Right cardiac atrium (tissue), 5 donors: ENCODE data around the gene LRRC8B. TPM values are rescaled to one million over a fixed set of nuclear protein-coding genes. Genes with fewer than 3 reads are reported as not detected.
A peak's percentile ranks its signal among the peaks of the same experiment; 100 is the strongest.

Experiments used
- ATAC-seq, 2 donors: fragments of 200-7000 bp; cut with Tn5 transposase; one replicate each; pipeline versions ENCODE4 v1.8.0 to v1.9.1; 2020; ENCODE audit warnings: moderate library complexity in 2 of 2, mild to moderate bottlenecking in 1 of 2
- DNase-seq, 3 donors: peaks; one replicate each; pipeline ENCODE4 v3.0.0-alpha.2; 2020
- H3K27ac ChIP-seq: one replicate; pipeline ENCODE4 v1.5.1; 2013; ENCODE audit warnings: mild to moderate bottlenecking, low read length, control low read depth, moderate library complexity
- H3K27me3 ChIP-seq: one replicate; pipeline ENCODE4 v1.6.1; 2013; ENCODE audit not compliant: control insufficient read depth, insufficient read depth
- H3K4me1 ChIP-seq: one replicate; pipeline ENCODE4 v1.6.1; 2013; ENCODE audit warnings: low read length; ENCODE audit not compliant: control insufficient read depth, insufficient read depth
- H3K4me3 ChIP-seq: one replicate; pipeline ENCODE4 v1.5.1; 2013; ENCODE audit warnings: low read length, control low read depth
- H3K9me3 ChIP-seq: one replicate; pipeline ENCODE4 v1.6.1; 2013; ENCODE audit warnings: low read length; ENCODE audit not compliant: control insufficient read depth
- WGBS: extraction: QIAGEN DNeasy Blood & Tissue Kit; methylation state at CpG from one replicate; pipeline ENCODE4 v1.1.7; 2013; 5-methylcytosine and 5-hydroxymethylcytosine counted together
- intact Hi-C, 4 donors: fragments of 100-400 bp; cut with DNase I; formaldehyde crosslinking; loops; one replicate each; pipeline versions ENCODE4 v1.11.0 to v1.14.0; 2022 to 2023
- polyA plus RNA-seq: library from polyadenylated mRNA; stranded (reverse); fragments of 200-250 nt; gene quantifications from one replicate; pipeline ENCODE4 v1.2.3, GENCODE V29; 2013
- total RNA-seq, 4 donors: library from RNA; stranded (reverse); fragmentation: NEBNext Ultra II Directional; extraction: Animal tissue kit (Norgen Biotek cat#: 25700); gene quantifications; one replicate each; pipeline ENCODE4 v1.2.1, GENCODE V29; 2021
- donor health status: healthy with polysubstance abuse.
- donor health status: DM: no; HTN: yes; CAD: no.
- donor health status: DM: no; HTN: no; CAD: no.
- donor health status: DM: no; HTN: yes; CAD: no; lungs with severe emphysema.
- donor health status: DM: yes; HTN: yes; CAD: no.

LRRC8B gene
- total and polyA plus RNA-seq, 5 donors, result 1.4 to 5.6 (median 5.1) TPM

GRCh38 chr1:89548122-89548857, 23.7 kb downstream of the LRRC8B start:
- no peak for DNase-seq
- no peaks in the 10 kb centered on the region for H3K27me3 ChIP-seq
- H3K27ac ChIP-seq, result no peak overlapping the region
- peaks cover 5% of the 10 kb centered on the region for H3K4me1 ChIP-seq
- H3K9me3 ChIP-seq, result no peaks in the 10 kb centered on the region
- intact Hi-C loops, result no loop called here
- 89% methylated on average over 2 of the region's 2 CpGs for WGBS
- no peak for ATAC-seq
- H3K4me3 ChIP-seq, result no peak overlapping the region

- Histone ChIP-seq H3K9me3 (no peaks in the 10 kb centered on the region), H3K27me3 (no peaks in the 10 kb centered on the region), H3K4me1 (peaks cover 2% of the 10 kb centered on the region), H3K4me3 (no peak overlapping the region), H3K27ac (no peak overlapping the region)
- DNase-seq, result no peak
- WGBS, result 74% methylated on average over 5 of the region's 5 CpGs
- intact Hi-C loops, result no loop called here
- no peak for ATAC-seq
Observed at GRCh38 chr1:89550995-89551394, 26.4 kb downstream of the LRRC8B start.

GRCh38 chr1:89552471-89553081, 27.9 kb downstream of the LRRC8B start:
- ATAC-seq (peak in 1 of 2 donors; percentile 51), DNase-seq (no peak)
- intact Hi-C loops, result no loop called here
- H3K9me3 ChIP-seq, result no peaks in the 10 kb centered on the region
- H3K4me3 ChIP-seq, result no peak overlapping the region
- H3K4me1 ChIP-seq, result peaks cover 2% of the 10 kb centered on the region
- no peak overlapping the region for H3K27ac ChIP-seq
- 35% methylated on average over 2 of the region's 2 CpGs for WGBS
- H3K27me3 ChIP-seq, result no peaks in the 10 kb centered on the region

GRCh38 chr1:89553157-89553556, 28.5 kb downstream of the LRRC8B start:
- DNase-seq (no peak), ATAC-seq (no peak)
- intact Hi-C loops, result no loop called here
- Histone ChIP-seq H3K4me3 (no peak overlapping the region), H3K27ac (no peak overlapping the region), H3K9me3 (no peaks in the 10 kb centered on the region), H3K27me3 (no peaks in the 10 kb centered on the region), H3K4me1 (peaks cover 2% of the 10 kb centered on the region)
- 95% methylated on average over 1 of the region's 1 CpG for WGBS

GRCh38 chr1:89555550-89555949, 30.9 kb downstream of the LRRC8B start:
- H3K4me3 ChIP-seq, result no peak overlapping the region
- H3K27me3 ChIP-seq, result no peaks in the 10 kb centered on the region
- H3K4me1 ChIP-seq, result peaks cover 2% of the 10 kb centered on the region
- DNase-seq, result no peak
- no peaks in the 10 kb centered on the region for H3K9me3 ChIP-seq
- intact Hi-C loops, result no loop called here
- whole genome bisulfite sequencing, result 31% methylated on average over 2 of the region's 2 CpGs
- no peak overlapping the region for H3K27ac ChIP-seq
- ATAC-seq, result peak; percentile 33 to 41

GRCh38 chr1:89556726-89557444, 32.3 kb downstream of the LRRC8B start:
- H3K4me1 ChIP-seq, result peaks cover 2% of the 10 kb centered on the region
- peak; percentile 74 to 94 for ATAC-seq
- H3K27me3 ChIP-seq, result no peaks in the 10 kb centered on the region
- DNase-seq, result no peak
- WGBS, result 81% methylated on average over 3 of the region's 3 CpGs
- H3K27ac ChIP-seq, result peak overlapping the region; percentile 36
- intact Hi-C loops, result no loop called here
- H3K9me3 ChIP-seq, result no peaks in the 10 kb centered on the region
- no peak overlapping the region for H3K4me3 ChIP-seq

GRCh38 chr1:89557445-89557825, 32.8 kb downstream of the LRRC8B start:
- WGBS, result 93% methylated on average over 3 of the region's 3 CpGs
- intact Hi-C loops, result no loop called here
- ATAC-seq (no peak), DNase-seq (no peak)
- Histone ChIP-seq H3K4me3 (no peak overlapping the region), H3K27me3 (no peaks in the 10 kb centered on the region), H3K4me1 (peaks cover 2% of the 10 kb centered on the region), H3K9me3 (no peaks in the 10 kb centered on the region), H3K27ac (no peak overlapping the region)

GRCh38 chr1:89557956-89558355, 33.3 kb downstream of the LRRC8B start:
- WGBS, result 100% methylated on average over 1 of the region's 1 CpG
- DNase-seq (no peak), ATAC-seq (no peak)
- Histone ChIP-seq H3K9me3 (no peaks in the 10 kb centered on the region), H3K4me3 (no peak overlapping the region), H3K27me3 (no peaks in the 10 kb centered on the region), H3K27ac (no peak overlapping the region), H3K4me1 (peaks cover 2% of the 10 kb centered on the region)
- intact Hi-C loops, result no loop called here

GRCh38 chr1:89563957-89564604, 39.5 kb downstream of the LRRC8B start:
- Histone ChIP-seq H3K9me3 (no peaks in the 10 kb centered on the region), H3K27ac (no peak overlapping the region), H3K4me3 (no peak overlapping the region), H3K4me1 (peaks cover 4% of the 10 kb centered on the region), H3K27me3 (no peaks in the 10 kb centered on the region)
- intact Hi-C loops, result no loop called here
- WGBS, result 39% methylated on average over 3 of the region's 3 CpGs
- ATAC-seq (no peak), DNase-seq (no peak)

- ATAC-seq (no peak), DNase-seq (no peak)
- H3K4me3 ChIP-seq, result no peak overlapping the region
- WGBS, result 97% methylated on average over 6 of the region's 6 CpGs
- intact Hi-C loops, result no loop called here
- peaks cover 4% of the 10 kb centered on the region for H3K4me1 ChIP-seq
- H3K27me3 ChIP-seq, result no peaks in the 10 kb centered on the region
- H3K9me3 ChIP-seq, result no peaks in the 10 kb centered on the region
- H3K27ac ChIP-seq, result no peak overlapping the region
Observed at GRCh38 chr1:89565521-89565920, 40.9 kb downstream of the LRRC8B start.

GRCh38 chr1:89566761-89567174, 42.1 kb downstream of the LRRC8B start:
- intact Hi-C loops, result no loop called here
- WGBS, result 28% methylated on average over 6 of the region's 6 CpGs
- Histone ChIP-seq H3K4me3 (peak overlapping the region; percentile 47), H3K9me3 (no peaks in the 10 kb centered on the region), H3K27me3 (no peaks in the 10 kb centered on the region), H3K4me1 (peaks cover 4% of the 10 kb centered on the region), H3K27ac (peak overlapping the region; percentile 58)
- DNase-seq (peak; percentile 57 to 85 (median 82)), ATAC-seq (peak; percentile 95 to 96)
